GM18907 (cell line): Measurements from ENCODE around the gene IFNLR1.

ENCODE experiments used
- ATAC-seq: cut with Tn5 transposase; IDR thresholded peaks from one replicate; pipeline ENCODE4 v1.9.1; 2021; ENCODE audit warnings: mild to moderate bottlenecking, moderate library complexity; ENCODE audit not compliant: unreplicated experiment

Gene IFNLR1

DNA sequence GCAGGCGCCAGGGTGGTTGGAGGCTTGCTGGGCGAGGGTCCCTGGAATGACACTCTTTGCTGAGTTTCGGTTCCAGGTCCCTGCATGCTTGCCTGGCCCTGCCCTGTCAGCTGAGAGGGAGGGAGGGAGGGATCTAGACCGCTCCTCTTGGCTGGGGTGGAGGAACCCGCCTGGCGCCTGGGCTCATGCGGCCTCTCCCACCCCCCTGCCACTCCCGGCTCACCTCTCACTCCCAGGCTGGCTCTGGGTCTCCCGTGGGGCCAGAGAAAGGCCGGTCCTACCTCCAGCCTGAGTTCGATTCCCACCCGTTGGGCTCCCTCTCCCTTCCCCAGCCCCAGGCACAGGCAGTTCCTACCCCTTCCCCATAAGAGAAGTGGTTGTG is 19.0 kb upstream of the IFNLR1 start:
- ATAC-seq, result no peak

DNA sequence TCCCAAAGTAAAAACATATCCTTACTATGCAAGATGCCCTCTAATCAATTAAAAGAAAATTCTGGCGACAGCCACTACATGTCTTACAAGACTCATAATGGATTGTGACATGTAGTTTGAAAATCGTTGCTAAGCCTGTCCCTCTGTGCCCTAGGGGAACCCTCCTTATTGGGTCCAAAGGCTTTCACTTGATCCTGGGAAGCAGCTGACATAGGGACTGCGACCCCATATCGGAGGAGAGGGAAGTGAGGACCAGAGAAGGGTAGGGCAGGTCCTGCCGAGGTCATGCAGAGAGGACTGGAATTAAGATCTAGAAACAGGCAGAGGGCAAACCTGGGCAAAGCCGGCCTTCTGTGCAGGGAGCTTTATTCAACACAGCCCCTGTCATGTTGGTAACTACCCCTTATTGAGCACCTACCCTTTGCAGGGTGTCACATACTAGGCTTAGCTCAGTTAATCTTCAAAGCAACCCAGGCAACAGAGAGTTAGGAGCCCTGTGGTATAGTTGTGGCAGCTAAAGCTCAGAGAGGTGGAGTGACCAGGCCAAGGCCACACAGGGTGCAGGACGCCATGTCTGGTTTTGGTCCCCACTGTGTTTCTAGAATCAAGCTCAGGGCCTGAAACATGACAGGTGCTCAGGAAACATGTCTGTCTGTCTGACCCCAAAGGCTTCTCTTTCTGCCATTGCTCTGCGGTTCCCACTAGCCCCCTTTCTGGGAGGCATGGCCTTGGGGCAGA is 18.4 kb upstream of the IFNLR1 start:
- no peak for ATAC-seq

- ATAC-seq, result no peak
Observed at GRCh38 chr1:24204116-24204515, 17.0 kb upstream of the IFNLR1 start.

DNA sequence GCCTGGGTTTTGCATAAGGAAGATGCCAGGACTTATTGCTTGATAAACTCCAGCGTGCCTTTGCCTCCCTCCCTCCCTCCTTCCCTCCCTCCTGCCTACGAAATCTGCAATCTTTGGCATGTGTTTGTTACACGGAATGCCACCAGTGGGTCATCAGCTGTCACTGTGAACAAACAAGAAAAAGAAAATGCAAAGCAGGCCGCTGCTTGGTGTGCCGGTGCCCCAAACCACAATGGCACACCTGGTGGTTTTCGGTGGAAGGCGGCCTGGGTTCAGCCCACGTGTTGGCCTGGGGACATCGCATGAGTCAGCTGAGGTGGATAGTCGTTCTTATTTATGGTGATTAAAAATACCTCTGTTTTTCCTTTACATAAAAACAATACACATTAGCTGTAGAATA is 16.3 kb upstream of the IFNLR1 start:
- peak; percentile 57 for ATAC-seq

- no peak for ATAC-seq
Observed at GRCh38 chr1:24202987-24203386, 15.9 kb upstream of the IFNLR1 start.

GRCh38 chr1:24202556-24202955 is 15.5 kb upstream of the IFNLR1 start:
- ATAC-seq, result no peak

GRCh38 chr1:24201941-24202440 is 14.9 kb upstream of the IFNLR1 start:
- ATAC-seq, result no peak

GRCh38 chr1:24199291-24199900 is 12.3 kb upstream of the IFNLR1 start:
- ATAC-seq, result no peak

DNA sequence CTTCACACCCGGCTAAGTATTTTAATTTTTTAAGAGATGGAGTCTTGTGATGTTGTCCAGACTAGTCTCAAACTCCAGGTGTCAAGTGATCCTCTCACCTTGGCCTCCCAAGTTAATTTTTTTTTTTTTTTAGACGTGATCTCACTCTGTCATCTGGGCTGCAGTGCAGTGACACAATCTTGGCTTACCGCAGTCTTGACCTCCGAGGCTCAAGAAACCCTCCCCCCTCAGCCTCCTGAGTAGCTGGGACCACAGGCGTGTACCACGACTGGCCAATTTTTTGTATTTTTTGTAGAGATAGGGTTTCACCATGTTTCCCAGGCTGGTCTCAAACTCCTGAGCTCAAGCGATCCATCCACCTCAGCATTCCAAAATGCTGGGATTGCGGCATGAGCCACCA is 11.7 kb upstream of the IFNLR1 start:
- ATAC-seq, result no peak

GRCh38 chr1:24195874-24196273 is 8.8 kb upstream of the IFNLR1 start:
- no peak for ATAC-seq

DNA sequence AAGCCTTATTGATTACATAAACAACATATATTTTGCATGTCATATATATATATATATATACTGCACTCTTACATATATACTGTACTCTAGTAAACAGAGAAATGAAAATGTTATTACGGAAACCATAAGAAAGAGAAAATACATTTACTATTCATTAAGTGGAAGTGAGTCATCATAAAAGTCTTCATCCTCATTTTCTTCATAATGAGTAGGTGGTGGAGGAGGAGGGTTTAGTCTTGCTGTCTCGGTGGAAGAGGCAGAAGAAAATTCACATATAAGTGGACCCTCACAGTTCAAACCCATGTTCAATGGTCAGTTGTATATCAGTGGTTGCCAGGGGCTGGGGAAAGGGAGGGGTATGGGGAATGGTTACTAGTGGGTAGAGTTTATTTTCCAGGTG is 8.0 kb upstream of the IFNLR1 start:
- no peak for ATAC-seq

DNA sequence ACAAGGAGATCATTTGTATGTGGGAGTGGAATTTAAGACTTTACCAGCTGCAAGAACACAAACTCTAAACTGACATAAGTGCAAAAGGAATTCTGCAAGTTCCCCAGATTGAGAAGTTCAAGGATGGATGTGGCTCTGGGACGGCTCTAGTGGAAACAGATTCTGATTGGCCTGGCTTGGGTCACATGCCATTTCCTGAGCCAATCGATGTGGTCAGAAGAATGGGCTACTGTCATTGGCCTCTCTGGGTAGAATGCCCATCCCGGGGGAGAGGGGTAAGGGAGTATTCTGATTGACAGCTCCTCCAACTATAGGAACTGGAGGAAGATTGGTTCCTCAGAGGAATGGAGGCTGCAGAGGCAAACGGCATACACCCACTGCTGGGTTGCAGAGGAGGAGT is 6.0 kb upstream of the IFNLR1 start:
- ATAC-seq, result no peak

DNA sequence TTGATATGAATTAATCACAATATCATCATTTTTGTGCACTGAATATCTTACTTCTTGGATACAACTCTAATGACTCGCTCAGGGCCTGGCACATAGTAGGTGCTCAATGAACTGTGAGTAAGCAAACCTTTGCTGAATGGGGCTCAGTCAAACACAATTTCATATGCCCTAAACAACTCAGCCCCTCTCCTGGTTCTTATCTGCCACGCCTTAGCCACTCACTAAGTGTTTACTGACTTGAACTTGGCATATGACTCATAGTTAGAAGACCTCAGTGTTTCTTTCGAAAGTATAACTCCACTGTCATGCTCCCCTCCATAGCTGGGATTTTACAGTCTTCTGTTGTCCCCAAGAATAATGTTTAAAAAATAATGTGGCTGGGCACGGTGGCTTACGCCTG is 4.8 kb upstream of the IFNLR1 start:
- ATAC-seq, result no peak

- ATAC-seq, result peak; percentile 56
Observed at GRCh38 chr1:24190983-24191461, 3.9 kb upstream of the IFNLR1 start.

GRCh38 chr1:24189528-24189927 is 2.4 kb upstream of the IFNLR1 start:
- ATAC-seq, result no peak

- no peak for ATAC-seq
Observed at GRCh38 chr1:24186711-24186992, 437 bp downstream of the IFNLR1 start.

GRCh38 chr1:24186031-24186710 is 918 bp downstream of the IFNLR1 start:
- no peak for ATAC-seq

DNA sequence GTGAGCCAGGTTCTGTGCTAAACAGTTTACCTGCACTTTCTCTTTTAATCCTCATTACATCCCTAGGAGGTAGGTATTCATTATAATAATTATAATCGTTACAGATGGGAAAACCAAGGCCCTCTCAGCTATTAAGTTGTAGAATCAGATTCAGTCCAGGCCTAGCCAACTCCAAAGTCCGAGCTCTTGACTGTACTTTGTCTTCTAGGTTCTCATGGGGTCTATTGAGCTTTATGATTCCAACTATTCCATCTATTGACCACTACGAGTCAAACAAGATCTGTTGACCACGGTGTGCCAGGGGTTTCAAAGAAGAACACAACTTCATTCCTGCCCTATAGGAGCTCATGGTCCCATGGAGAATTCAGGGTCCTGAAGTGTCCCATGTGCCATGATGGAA is 2.0 kb downstream of the IFNLR1 start:
- no peak for ATAC-seq

DNA sequence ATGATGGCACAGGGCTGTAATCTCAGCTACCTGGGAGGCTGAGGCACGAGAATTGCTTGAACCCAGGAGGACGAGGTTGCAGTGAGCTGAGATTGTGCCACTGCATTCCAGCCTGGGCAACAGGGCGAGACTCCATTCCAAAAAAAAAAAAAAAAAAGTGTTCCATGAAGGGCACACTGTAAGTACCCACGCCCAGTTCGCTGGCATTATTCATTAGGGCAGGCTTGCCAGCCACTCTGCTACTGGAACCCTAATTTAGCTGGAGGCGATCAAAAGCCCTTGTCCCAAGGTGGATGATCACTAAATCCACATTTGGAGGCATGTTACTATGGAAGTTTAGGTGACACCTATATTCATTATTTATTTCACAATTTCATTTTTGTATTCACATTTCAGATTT is 5.0 kb downstream of the IFNLR1 start:
- no peak for ATAC-seq

DNA sequence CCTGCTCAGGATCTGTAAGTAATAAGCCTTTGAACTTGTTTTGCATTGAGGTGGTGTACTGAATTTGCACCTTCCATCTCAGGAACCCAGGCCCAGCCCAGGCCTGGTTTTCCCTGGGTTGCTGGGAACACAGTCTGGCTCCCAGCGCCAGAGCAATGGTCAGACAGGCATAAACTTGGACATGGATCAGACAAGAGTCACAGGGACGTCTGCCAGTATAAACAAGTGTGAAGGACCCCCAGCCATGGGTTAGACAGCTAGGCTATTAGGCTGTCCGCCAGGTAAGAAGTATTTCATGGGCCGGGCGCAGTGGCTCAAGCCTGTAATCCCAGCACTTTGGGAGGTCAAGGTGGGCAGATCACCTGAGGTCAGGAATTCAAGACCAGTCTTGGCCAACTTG is 5.5 kb downstream of the IFNLR1 start:
- no peak for ATAC-seq

GRCh38 chr1:24180676-24181075 is 6.4 kb downstream of the IFNLR1 start:
- no peak for ATAC-seq

GRCh38 chr1:24179251-24179840 is 7.7 kb downstream of the IFNLR1 start:
- ATAC-seq, result no peak
